GM21529 (cell line): Measurements from ENCODE around the gene NRG3.

Experiments
- ATAC-seq: cut with Tn5 transposase; IDR thresholded peaks from one replicate; pipeline ENCODE4 v1.9.1; 2021; ENCODE audit not compliant: unreplicated experiment

NRG3 gene

DNA sequence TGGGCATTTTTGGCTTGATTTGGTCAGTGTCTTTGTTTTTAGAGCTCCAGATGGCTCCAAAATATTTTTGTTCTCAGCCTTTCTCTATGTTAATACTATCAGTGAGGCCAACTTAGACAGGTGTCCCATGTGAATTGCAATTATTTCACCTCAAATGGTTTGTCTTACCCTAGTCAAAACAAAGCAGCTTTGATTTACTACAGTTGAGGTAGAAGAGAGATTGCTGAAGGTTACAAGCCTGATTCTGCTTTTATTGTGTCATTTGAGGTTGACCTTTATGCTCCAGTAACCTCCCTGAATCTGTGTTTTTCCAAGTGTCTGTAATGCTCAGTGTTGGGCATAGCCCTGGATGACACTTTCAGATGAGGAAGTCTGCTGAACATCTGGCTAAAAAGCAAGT is 882.9 kb downstream of the NRG3 start:
- no peak for ATAC-seq

DNA sequence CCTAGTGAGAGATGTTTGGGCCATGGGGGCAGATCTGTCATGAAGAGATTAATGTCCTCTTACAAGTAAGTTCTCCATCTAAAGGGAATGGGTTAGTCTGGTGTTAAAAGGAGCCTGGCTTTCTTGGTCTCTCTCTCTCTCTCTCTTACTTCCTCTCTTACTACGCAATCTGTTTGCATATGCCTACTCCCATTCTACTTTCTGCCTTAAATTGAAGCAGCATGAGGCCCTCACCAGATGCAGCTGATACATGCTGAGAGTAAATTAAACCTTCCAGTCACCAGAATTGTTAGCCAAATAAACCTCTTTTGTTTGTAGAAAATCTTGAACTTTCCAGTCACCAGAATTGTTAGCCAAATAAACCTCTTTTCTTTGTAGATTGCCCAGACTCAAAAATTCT is 884.1 kb downstream of the NRG3 start:
- no peak for ATAC-seq

DNA sequence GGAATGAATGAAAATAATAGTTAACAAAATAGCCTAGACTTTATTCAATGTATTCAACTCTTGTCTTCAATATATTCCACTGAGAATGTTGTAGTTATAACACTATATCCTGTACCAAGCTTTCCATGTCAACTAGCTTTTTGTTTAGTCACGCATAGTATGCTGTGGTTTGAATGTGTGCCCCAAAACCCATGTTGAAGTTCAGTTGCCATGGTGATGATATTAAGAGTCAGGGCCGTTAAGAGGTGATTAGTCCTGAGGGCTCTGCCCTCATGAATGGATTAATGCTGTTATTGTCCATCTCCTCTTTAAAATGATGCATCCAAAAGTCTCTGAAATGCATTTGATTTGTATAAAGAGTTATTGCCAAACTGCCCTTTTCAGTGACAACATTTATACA is 887.6 kb downstream of the NRG3 start:
- ATAC-seq, result no peak

DNA sequence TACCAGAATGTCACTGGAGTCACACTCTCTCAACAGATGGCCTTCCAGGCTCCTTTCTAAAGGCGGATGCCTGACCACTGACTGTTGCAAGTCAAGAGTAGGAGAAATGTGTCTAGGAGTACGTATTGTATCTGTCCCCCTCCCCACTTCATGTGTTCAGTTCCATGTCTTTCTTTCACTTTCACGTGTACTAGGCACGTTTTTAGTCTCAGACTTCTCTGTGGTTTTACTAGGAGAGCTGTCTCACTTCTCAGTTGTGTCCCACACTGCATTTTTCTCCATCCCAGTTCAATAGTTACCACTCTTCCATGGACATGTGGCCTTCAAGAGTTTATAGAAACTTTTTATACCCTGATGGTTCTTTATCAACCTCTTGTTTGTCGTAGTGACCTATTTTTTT is 893.0 kb downstream of the NRG3 start:
- ATAC-seq, result no peak

DNA sequence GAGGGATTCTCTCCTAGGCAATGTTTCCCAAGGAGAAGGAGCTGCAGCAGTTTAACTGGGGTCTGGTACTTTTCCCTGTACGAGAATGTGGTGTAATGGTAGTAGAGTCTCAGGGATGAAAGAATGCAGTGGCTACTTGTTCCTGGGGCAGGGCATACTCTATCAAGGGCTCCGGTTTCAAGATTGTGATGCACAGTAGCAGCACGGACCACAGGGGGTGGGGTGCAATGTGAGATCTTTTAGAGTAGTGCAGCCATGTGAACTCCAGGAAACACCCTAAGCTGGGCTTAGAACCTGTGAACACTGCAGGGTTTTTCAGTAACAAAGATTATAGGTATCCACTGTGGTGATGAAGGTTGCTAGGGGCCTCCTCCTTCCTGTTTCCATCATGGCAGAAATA is 903.9 kb downstream of the NRG3 start:
- ATAC-seq, result no peak

DNA sequence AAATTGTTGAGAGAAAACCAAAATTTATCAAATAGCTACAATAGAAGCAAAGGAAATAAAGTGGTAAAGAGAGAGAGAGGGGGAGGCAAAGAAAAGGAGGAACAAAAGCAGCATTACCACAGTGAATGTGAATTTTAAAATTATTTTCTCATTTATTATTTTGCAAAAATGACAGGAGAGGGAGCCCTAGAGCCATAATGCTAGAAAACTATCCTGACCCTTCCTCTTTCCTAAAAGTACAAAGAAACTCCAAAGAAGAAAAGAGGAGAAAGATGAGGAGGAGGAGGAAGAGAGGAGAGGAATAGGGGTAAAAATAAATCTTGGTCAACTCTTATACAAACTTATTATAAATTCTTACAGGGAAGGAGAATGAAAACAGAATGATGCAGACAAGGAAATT is 921.5 kb downstream of the NRG3 start:
- no peak for ATAC-seq

DNA sequence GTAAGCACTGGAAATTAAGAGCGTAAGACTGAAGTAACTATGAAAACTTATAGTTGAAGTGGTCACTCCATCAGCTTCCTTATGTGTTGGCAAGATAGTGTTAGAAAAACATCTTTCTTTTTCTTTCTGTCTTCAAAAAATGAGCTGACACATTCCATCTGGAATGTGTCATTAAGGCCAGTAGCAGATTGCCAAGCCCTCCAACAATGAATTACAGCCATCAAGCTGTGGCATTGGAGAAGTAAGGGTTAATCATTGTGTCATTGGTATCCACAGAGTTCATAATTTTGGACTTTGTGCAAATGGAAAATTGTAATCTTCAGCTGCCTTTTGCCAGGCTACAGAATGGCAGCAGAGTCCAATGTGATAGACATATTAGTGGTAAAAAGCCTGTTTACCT is 926.3 kb downstream of the NRG3 start:
- no peak for ATAC-seq

DNA sequence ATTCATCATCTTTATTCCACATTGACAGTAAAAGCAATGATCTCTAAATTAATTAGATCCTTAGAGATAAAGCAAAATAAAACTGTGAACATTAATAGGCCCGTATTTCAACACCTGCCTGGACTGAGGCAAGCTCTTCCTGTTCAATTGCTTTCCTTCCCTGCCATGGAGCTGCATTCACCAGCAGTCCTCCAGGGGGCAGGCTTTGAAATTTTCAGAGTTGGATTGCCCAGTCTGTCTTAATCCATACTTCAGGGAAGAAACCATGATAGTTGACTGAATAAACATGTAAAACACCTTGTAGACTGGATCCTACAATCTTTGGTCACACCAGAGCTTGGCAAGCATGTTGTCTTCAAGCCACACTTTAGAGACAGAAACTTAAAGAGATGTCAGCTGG is 936.6 kb downstream of the NRG3 start:
- ATAC-seq, result no peak

DNA sequence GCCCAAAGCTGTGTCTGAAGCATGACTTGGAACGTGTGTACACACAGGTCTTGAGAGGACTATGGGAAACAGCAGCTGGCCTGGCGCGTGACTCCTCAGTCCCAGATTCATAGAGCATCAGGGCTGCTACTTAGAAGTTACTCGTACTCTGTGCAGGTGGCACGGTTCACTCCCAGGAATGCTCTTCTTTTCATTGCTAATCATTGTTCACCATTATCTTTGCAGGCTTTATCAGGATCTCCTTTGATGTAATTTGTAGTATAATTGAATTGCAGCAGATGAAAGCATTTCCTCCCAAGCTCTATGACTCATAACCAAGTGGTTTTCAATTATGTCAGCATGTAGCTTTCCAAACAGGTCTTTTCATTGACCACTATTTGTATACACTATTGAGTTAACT is 938.9 kb downstream of the NRG3 start:
- no peak for ATAC-seq

DNA sequence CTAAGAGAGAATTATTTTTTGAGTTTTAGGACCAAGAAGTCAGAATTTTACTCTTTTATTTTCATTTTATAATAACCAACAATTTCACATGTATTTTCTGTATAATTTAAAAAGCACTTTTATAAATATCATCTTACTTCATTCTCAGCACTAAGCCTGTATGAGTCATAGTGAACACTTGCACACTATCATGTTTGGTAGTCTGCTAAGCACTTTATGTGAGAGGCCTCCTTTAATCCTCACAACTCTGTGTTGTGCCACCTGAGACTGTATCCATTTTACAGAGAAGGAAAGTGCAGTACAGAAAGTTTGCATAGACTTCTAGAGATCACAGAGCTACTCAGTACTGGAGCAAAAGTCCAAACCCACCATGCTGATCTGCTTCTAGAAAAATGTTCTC is 939.6 kb downstream of the NRG3 start:
- no peak for ATAC-seq

DNA sequence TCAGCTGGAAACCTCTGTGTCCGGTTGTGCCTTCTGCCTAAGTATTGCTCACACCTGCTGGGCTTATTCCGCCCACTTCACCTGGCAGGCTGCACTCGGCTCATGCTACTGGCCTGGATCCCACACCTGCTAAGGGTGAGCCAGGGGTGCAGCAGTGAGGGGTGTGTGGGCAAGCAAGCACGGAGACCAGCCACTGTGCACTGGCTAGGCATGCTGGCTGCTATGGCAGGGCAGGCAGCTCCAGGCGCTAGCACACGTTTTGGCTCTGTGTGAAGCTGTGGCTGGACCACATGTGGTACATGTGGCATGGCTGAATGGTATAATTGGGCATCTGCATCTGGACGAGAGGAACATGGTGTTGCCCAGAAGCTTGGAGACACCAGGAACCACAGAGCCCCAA is 940.7 kb downstream of the NRG3 start:
- no peak for ATAC-seq

DNA sequence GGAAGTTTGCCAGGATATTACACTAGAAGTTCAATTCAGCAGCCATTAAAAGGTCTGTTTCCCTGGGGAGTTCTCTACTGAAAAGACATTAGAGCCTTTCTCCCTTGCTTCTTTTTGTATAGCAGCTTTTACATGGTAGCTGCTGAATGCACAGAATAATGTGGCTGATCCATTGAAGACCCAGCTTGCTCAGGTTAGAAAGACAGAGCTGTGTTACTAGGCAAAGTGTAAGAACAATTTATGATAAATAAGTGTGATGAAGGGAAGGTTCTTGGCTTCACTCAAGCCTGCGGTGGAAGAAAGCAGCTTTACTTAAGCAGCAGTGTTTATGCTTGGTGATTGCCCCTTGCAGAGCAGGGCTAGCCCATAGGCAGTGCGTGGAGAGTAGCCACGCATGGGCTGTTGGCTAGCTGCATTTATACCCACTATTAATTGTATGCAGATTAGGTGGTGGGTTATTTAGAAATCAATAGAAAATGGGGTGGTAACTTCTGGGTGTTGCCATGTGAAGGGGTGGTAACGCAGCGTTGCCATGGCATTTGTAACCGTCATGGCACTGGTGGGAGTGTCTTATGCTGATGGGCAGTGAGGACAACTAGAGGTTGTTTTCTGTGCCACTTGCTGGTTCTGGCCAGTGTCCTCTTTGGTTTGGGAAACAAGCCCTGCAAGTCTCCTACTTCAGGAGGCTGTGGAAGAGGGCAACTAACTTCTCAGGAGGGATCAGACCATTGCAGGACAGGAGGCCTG is 942.9 kb downstream of the NRG3 start:
- ATAC-seq, result no peak

DNA sequence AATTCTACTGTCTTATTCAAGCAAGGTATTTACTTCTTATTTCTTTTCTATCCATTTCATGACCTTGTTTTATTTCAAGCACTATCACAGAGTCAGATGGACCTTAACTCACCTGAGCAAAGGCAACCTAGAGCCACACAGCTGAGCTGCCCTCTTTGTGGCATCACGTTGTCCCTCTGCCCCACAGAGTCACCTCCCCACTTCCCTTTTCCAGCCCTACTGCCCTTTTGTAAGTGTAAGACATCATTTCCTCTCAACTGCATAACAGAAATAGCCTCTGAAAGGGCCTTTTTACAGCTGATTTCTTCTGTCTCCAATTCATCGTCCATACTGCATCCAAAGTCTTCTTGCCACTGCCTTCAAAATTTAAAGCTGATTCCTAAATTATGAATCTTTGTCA is 946.0 kb downstream of the NRG3 start:
- no peak for ATAC-seq

DNA sequence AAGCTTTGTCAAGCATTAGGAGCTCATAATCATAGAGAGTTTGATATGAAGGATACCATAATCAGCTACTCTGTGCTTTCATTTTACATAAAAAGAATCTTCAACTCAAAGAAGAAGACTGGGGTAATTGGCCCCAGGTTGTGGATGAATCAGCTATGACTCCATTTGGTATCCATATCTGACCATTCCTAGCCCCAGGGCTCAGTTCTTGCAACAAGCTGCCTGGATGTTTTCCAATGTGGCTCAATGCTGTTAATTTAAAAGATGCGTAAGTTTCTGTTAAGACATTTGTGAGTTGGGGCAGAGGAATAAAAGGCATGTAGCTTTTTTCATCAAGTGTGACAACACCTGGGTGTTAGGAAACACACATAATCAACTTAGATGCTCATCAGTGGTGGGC is 951.1 kb downstream of the NRG3 start:
- no peak for ATAC-seq

DNA sequence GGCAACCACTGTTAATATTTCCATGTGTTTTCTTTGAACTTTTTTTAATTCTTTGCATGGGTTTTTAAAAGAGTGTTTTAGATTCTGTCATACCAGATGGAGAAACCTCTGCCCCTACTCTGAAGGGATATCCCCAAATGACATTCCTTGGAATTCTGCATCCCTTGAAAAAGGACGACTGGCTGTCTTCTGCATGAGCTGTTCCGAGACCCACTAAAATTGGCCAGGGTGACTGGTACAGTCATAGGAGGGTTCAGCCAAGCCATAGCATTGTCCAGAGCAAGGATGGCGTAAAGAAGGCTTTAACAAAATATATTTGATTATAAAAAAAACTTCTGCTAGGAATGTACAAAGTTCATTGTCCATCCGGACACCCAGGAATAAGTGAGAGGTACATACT is 952.9 kb downstream of the NRG3 start:
- ATAC-seq, result no peak

DNA sequence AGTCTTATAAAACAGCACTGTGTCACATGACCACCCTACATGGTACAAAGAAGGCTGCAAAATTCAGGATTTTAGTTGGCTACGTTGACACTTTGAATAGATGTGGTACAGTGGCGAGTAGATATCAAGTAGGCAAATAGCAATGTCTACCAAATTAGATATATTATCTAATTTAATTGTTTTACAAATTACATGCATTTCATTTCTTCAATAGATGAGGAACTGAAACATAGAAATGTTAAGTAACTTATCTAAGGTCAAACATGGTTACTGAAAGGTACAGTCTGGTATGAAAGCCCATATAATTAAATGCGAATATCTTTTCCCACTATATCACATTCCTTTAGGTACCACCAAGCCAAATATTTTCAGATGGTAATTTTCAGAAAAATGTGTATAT is 972.2 kb downstream of the NRG3 start:
- no peak for ATAC-seq

DNA sequence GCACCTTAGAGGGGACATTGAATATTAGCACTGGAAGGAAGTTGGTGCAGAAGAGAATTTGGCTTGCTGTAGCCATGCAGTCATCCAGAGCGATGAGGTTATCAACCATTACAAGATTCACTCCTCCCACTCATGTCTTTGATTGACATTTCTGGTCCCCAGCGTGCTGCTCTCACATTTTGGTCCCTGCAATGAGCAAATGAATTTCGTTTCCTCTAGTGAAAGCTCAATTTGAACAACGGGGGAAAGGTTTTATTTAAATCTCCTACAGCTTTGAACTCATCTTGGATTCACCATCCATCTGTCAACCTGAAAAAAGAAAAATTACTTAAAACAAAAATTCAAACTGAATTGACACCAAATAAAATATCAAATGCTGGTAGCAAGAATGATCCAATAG is 975.2 kb downstream of the NRG3 start:
- ATAC-seq, result no peak

DNA sequence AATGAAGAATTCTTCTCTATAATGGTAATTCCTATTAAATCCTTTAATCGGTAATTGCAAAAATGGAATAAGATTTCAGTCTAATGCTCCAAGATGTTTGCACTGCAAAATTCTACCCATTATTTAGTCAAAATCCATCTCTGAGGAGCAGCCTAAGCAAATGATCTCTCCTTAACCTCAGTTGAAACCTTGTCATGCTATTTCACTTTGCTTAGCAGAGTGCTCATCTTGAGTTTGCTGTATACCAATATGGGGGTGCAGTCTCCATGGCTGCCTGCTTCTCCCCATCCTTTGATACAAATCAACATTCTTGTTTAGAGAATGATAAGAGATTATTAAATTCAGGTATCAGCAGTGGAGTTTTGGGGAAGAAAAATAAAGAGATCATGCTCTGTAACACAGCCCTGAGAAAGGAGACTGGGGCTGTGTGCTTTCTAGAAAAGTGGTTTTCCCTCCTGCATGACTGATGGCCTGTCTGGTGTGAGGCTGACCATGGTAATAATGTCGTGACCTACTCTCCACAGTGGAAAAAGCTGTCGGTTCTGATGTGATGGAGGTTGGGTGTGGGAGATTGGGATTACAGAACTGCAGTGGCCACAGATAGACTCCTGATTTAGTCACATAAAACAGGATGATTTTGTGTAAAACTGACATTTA is 982.1 kb downstream of the NRG3 start:
- ATAC-seq, result no peak

DNA sequence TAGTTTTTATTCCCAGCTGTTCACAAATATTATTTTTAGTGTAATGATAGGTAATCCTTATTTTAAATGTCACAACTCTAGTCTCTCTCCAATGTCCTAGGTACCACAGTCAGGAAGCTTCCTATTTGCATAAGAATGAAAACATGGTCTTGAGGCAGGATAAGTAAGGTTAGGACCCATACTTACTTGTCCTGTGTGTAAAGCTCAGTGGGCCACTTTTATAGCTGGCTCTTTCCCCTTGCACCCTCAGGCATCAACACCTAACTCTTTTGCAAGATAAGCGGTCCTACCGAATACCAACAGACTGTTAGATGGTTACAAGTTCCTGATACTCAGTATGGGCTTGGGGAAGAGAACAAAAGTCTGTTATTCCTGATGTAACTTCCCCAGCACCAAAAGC is 986.9 kb downstream of the NRG3 start:
- ATAC-seq, result no peak

DNA sequence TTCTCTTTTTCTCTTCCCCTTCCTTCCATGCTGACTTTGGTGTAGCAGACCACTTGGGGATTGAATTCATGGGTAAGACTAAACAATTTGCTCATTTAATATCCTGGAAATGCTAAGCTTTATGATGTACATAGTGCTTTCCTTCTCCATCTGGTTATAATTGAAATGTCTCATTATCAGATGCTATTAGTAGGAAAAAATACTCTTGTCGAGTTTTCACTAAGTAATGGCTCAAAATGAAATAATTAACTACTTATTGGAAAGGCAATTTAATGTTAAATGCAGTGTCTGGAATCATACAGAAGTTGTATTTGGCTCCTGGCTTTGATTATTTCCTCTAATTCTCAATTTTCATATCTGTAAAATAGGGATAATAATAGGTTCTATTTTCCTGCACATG is 990.4 kb downstream of the NRG3 start:
- no peak for ATAC-seq

DNA sequence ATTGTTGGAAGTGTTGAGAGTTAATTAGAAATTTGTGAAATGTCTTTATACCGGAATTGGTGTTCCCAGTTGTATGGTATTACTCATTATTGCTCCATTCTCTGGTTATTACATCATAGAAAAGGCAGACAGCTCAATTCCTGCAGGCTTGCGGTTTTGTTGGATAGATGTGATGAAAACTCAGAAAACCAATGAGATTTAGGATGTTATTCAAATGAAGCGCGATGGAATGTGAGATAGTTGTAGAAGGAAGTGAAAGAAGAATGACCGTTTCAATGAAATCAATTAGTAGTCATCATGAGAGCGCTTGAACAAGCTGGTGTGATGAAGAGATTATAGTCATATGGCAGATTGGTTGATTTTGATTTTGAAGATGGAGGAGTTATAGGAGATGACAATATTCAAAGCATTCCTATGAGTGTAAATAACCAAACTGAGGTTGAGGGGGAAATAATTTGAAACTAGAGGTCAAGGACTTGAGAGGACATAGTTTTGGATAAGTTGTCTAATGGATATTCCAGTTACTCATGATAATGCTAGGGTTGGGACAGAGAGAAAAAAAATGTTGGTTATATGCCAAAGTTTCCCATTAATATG is 991.5 kb downstream of the NRG3 start:
- ATAC-seq, result no peak

DNA sequence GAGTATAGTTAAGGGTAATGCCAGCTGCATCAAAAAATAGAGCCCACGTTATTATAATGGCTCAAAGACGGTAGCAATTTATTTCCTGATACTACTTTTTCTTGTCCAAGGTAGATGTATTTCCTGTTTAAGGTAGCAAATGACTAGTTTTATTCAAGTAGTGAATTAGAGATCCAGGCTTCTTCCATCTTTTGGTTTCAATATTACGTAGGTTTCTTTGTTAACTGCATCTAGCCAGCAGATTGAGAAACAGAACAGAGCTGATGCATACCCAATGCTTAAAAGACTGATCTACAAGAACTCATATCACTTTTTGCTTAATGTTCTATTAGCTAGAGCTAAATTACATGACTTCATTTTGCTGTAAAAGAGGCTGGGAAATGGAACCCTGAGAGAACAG is 992.1 kb downstream of the NRG3 start:
- no peak for ATAC-seq

DNA sequence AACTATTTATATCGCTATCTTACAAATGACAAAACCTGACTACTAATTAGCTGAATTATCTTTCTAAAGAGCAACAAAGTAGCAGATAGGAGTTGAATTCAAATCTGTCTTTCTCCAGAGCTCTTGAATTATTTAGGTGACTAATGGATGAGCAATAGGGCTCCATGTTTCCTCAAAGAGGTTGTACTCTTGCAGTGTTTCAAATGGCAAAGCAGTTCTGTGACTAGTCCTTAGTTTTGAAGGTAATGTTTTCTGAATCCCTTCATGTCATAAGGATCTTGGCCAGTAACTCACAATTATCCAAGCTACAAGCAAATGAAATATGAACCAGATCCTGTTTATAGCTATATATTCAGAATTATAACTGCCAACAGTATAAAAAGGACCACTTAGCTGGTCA is 999.7 kb downstream of the NRG3 start:
- no peak for ATAC-seq
